Chondrocyte (in vitro differentiated cells): ENCODE measurements around the gene DOCK6. TPM values are rescaled to one million over a fixed set of nuclear protein-coding genes. Genes with fewer than 3 reads are reported as not detected.

Experiments used
- DNase-seq: peaks from one replicate; pipeline ENCODE4 v3.0.0; 2021; ENCODE audit warnings: mixed read lengths, low spot score
- H3K27ac Mint-ChIP-seq: one replicate; pipeline ENCODE4 v1.8.0; 2021; ENCODE audit warnings: mild to moderate bottlenecking, moderate library complexity, mixed read lengths; ENCODE audit not compliant: unreplicated experiment
- H3K27me3 Mint-ChIP-seq: 2 replicates; pipeline ENCODE4 v1.8.0; 2021; ENCODE audit warnings: low read depth, mixed read lengths
- H3K36me3 Mint-ChIP-seq: 2 replicates; pipeline ENCODE4 v1.8.0; 2021; ENCODE audit warnings: low read depth, mixed read lengths
- H3K4me1 Mint-ChIP-seq: 2 replicates; pipeline ENCODE4 v1.8.0; 2021; ENCODE audit warnings: low read depth, mild to moderate bottlenecking, mixed read lengths
- H3K4me3 Mint-ChIP-seq: one replicate; pipeline ENCODE4 v1.8.0; 2021; ENCODE audit warnings: mild to moderate bottlenecking, moderate library complexity, mixed read lengths; ENCODE audit not compliant: unreplicated experiment
- H3K9me3 Mint-ChIP-seq: 2 replicates; pipeline ENCODE4 v1.8.0; 2021; ENCODE audit warnings: low read depth, mixed read lengths
- CTCF ChIP-seq: fragments of 200-600 bp; sonication (generic); IDR thresholded peaks from 2 replicates; pipeline ENCODE4 v1.5.0; 2021; ENCODE audit warnings: antibody characterized with exemption, mild to moderate bottlenecking, moderate library complexity
- total RNA-seq: library from RNA; stranded (reverse); gene quantifications from 3 replicates; pipeline ENCODE4 v1.2.1, GENCODE V29; 2021

The DOCK6 gene
- total RNA-seq, 1 donor from 2014 or later: 44.4 TPM

- Mint-ChIP-seq H3K4me3 (no peak overlapping the region), H3K27ac (no peak overlapping the region), H3K27me3 (no peaks in the 10 kb centered on the region), H3K4me1 (no peaks in the 10 kb centered on the region), H3K36me3 (peaks cover 16% of the 10 kb centered on the region), H3K9me3 (no peaks in the 10 kb centered on the region)
- no peak for DNase-seq
- peak; percentile 47 for TF ChIP-seq CTCF
Observed at GRCh38 chr19:11234486-11235075, 27.7 kb downstream of the DOCK6 start.

GRCh38 chr19:11233073-11233472 lies 29.3 kb downstream of the DOCK6 start:
- TF ChIP-seq CTCF: no peak
- H3K4me1 Mint-ChIP-seq: no peaks in the 10 kb centered on the region
- no peaks in the 10 kb centered on the region for H3K27me3 Mint-ChIP-seq
- no peaks in the 10 kb centered on the region for H3K9me3 Mint-ChIP-seq
- no peak overlapping the region for H3K27ac Mint-ChIP-seq
- peaks cover 19% of the 10 kb centered on the region for H3K36me3 Mint-ChIP-seq
- no peak for DNase-seq
- H3K4me3 Mint-ChIP-seq: no peak overlapping the region

DNA sequence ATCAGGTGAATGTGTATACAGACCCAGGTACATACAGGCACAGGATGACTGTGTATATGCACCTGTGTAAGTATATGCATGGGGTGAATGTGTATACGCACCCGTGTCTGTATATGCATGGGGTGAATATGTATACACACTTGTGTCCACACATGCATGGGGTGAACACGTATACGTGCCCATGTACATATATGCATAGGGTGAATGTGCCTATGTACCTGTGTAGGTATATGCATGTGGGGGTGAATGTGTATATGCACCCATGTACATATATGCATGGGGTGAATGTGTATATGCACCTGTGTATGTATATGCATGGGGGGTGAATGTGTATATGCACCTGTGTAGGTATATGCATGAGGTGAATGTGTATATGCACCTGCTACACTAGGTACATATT lies 29.8 kb downstream of the DOCK6 start:
- Mint-ChIP-seq H3K27ac (no peak overlapping the region), H3K36me3 (peaks cover 19% of the 10 kb centered on the region), H3K9me3 (no peaks in the 10 kb centered on the region), H3K4me3 (no peak overlapping the region), H3K27me3 (no peaks in the 10 kb centered on the region), H3K4me1 (no peaks in the 10 kb centered on the region)
- DNase-seq: no peak
- no peak for TF ChIP-seq CTCF

DNA sequence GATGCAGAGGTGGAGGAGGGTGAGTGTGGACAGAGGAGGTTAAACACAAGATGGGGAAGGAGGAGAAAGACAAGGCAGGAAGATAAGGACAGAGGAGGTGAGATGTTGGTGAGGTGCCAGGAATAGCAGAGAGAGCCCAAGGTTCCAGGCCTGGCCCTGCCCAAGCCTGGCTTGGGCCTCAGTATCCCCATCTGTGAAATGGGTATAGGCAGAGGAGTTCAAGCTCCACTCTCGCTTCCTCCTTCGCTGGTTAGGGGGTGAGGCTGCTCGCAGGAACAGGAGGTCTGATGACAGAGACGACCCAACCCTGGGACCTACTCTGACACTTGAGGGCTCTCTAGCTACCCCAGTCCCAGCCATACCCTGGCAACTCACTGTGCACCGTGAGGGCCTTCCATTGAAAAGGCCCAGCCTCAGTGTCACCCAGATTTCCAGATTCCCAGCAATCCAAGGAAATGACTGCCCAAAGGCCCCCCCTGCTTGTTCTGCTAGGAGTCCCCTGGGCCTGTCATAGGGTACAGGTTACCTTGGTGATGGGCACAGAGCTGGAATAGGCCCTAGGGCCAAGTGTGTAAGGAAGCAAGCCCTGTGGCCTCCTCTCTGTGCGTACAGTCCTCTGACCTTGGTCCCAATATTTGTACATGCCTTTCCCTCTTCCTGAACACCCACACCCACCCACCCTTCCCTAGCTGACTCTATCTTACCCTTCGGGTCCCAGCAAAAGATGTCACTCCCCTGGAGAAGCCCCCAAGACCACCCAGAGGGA lies 31.5 kb downstream of the DOCK6 start:
- DNase-seq: no peak
- Mint-ChIP-seq H3K27ac (no peak overlapping the region), H3K36me3 (peaks cover 20% of the 10 kb centered on the region), H3K27me3 (no peaks in the 10 kb centered on the region), H3K9me3 (no peaks in the 10 kb centered on the region), H3K4me3 (no peak overlapping the region), H3K4me1 (no peaks in the 10 kb centered on the region)
- no peak for TF ChIP-seq CTCF

DNA sequence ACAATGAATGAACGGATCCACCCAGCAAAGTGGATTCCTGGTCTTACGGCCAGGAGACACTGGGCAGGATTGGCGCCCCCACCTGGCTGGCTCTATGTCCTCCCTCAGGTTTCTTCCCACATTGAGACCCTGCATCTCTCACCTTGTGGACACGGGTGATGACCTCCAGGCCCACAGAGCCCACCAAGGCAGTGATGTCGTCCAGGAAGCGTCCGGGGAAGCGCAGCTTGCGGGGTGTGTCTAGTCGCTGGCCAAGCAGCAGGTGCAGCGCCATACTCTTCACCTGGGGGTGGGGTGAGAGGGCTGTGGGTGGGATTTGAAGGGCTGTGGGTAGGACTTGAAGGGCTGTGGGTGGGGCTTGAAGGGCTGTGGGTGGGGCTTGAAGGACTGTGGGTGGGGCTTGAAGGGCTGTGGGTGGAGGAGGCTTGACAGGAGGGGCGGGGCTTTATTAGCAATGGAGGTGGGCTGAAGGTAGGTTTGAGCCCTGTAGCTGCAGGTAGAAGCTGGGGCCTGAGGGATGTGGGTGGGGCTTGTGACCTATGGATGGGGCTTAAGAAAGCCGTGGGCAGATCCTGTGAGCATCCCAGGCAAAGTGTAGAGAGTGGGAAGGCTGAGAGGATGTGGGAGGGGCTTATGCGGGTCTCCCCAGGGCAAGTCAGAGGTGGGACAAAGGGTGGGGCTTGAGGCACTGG lies 35.0 kb downstream of the DOCK6 start:
- no peaks in the 10 kb centered on the region for H3K27me3 Mint-ChIP-seq
- H3K4me1 Mint-ChIP-seq: no peaks in the 10 kb centered on the region
- TF ChIP-seq CTCF: peak; percentile 40
- DNase-seq: no peak
- peaks cover 1% of the 10 kb centered on the region for H3K9me3 Mint-ChIP-seq
- no peak overlapping the region for H3K27ac Mint-ChIP-seq
- no peak overlapping the region for H3K4me3 Mint-ChIP-seq
- peaks cover 18% of the 10 kb centered on the region for H3K36me3 Mint-ChIP-seq
